Right lobe of liver (tissue), 4 donors: ENCODE data around the gene RHBDL2.

Source experiments
- POLR2A ChIP-seq: fragments of 450-650 bp; IDR thresholded peaks from one replicate; pipeline ENCODE4 v1.6.1; 2017; ENCODE audit warnings: antibody characterized with exemption, mild to moderate bottlenecking
- TF ChIP-seq, protein P1 (sequence below), 4 donors: fragments of 200-600 bp in 3 of 4; fragments of 450-650 bp in 1 of 4; IDR thresholded peaks; one replicate each; pipeline versions ENCODE4 v1.5.1 to v1.8.0; 2016 to 2022; ENCODE audit warnings: antibody characterized with exemption in 4 of 4, mild to moderate bottlenecking in 2 of 4
- donor health status: DM: no; HTN: no; CAD: no.
- donor health status: DM: no; HTN: no; CAD: no.
- donor health status: DM: no; HTN: yes; CAD: no.

- TF ChIP-seq, protein P1, sequence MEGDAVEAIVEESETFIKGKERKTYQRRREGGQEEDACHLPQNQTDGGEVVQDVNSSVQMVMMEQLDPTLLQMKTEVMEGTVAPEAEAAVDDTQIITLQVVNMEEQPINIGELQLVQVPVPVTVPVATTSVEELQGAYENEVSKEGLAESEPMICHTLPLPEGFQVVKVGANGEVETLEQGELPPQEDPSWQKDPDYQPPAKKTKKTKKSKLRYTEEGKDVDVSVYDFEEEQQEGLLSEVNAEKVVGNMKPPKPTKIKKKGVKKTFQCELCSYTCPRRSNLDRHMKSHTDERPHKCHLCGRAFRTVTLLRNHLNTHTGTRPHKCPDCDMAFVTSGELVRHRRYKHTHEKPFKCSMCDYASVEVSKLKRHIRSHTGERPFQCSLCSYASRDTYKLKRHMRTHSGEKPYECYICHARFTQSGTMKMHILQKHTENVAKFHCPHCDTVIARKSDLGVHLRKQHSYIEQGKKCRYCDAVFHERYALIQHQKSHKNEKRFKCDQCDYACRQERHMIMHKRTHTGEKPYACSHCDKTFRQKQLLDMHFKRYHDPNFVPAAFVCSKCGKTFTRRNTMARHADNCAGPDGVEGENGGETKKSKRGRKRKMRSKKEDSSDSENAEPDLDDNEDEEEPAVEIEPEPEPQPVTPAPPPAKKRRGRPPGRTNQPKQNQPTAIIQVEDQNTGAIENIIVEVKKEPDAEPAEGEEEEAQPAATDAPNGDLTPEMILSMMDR (IDR thresholded peaks at IDR 0.05): no peak
- TF ChIP-seq POLR2A: no peak
Observed at GRCh38 chr1:38865112-38865715, 76.4 kb downstream of the RHBDL2 start.
